GM12873 (cell line): ENCODE data around the gene NDUFA6.

ENCODE experiments used
- TF ChIP-seq, protein P1 (sequence below): IDR thresholded peaks from 2 replicates; pipeline ENCODE4 v1.5.1; 2012; ENCODE audit warnings: low read depth, mild to moderate bottlenecking, moderate library complexity, low read length, control low read depth; ENCODE audit not compliant: insufficient read depth; ENCODE audit errors: missing control alignments

NDUFA6 gene

DNA sequence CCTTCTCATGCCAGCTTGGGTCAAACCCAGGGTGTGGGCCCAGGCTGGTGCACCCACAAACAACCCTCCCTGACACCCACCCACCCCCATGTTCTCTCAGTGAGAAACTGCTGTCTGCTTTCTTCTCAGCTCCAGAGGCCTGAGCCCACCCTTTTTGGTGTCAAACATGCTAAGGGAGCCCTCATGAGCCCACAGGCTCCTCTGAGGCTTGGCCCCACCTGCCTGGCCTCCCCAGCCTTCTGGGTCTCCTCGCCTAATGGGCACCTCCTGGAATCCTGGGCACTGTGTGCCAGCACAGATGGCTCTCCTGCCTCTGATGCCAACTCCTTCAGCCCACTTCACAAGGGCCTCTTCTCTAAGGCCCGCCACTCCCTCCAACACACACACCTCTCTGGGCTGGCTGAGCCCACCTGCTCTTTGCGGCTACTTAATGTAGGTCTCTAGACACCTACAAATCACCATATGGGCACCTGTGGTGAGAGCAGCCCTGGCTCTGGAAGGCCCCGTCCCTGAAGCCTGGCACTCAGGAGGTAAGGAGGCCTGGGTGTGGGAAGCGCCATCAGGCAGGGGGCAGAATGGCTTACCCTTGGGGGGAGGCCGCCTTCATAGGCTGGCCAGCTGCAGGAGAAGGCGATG lies 24.3 kb downstream of the NDUFA6 start:
- TF ChIP-seq, protein P1, sequence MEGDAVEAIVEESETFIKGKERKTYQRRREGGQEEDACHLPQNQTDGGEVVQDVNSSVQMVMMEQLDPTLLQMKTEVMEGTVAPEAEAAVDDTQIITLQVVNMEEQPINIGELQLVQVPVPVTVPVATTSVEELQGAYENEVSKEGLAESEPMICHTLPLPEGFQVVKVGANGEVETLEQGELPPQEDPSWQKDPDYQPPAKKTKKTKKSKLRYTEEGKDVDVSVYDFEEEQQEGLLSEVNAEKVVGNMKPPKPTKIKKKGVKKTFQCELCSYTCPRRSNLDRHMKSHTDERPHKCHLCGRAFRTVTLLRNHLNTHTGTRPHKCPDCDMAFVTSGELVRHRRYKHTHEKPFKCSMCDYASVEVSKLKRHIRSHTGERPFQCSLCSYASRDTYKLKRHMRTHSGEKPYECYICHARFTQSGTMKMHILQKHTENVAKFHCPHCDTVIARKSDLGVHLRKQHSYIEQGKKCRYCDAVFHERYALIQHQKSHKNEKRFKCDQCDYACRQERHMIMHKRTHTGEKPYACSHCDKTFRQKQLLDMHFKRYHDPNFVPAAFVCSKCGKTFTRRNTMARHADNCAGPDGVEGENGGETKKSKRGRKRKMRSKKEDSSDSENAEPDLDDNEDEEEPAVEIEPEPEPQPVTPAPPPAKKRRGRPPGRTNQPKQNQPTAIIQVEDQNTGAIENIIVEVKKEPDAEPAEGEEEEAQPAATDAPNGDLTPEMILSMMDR = no peak

DNA sequence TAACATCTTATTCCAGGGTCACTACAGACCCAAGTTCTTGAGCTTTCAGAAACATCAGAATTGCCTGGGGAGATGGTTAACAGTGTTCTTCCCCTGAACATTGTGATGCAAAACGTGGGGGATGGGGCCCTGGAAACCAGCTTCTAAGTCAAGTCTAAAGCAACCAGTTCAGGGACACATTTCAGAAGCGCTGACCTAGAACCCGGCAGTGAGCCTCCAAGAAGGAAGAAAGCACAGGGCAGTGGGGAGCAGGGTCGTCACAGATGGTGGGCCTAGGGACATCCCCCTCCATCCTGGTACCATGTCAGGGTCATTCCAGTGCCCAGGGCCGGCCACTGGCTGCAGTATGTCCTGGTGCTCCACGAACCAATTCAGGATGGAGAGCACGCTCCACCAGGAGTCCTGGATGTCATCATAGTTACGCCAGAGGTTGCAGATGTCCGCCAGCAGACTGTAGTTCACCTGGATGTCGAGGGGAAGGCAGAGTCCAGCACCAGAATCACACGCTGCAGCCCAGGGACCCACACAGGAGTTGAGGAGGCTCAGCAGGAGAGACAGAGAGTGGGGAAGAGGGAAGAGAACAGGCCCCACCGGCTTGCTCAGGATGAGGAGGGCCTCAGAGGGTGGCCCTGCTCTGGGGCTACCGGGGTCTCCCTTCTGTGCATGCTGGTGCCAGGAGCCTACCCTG lies 25.0 kb downstream of the NDUFA6 start:
- TF ChIP-seq, protein P1 = no peak

DNA sequence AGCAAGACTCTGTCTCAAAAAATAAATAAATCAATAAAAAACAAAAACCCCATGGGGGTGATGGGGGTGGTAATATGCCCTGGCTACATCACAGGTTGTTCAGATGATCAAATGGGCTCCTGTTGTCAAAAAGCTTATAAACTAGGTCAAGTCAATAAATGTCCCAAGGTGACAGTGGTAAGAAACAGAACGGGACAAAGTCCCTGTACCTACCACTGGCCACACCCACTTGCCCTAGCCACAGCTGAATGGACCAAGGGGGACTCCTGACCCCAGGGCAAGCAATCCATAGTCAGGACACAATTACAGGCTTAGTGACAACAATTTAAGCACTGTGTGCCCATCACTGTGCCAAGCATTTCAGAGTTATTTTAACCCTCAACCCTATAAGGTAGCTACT lies 25.9 kb downstream of the NDUFA6 start:
- TF ChIP-seq, protein P1 = no peak

DNA sequence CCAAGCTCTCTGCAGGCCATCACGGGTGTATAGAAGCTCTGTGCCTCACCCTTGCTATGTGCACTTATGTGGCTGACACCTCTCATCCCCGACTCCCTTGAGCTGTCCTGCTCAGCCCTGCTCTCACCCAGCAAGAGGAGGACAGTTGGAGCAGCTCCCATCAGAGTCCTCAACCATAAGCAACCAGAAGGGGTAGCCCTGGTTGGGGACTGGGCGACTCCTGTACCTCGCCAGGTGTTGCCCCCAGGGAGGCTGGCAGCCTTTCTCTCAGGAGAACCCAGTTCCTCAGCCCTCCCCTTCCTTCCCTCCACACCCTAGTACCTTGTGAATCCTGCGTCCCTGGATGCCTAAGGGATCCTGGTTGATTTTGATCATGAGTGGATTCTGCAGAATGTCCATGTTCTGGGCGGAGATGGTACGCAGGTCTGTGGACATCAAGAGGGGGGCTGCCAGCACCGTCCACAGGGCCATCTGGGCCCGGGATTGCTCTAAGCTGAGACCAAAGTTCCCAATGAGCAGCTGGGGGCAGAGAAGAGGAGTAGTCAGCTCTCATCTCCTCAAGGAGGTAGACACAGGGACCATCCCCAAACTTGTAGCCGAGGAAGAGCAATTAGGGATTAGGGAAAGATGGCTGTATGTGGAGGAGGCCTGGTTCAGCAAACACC lies 27.9 kb downstream of the NDUFA6 start:
- TF ChIP-seq, protein P1 = no peak

DNA sequence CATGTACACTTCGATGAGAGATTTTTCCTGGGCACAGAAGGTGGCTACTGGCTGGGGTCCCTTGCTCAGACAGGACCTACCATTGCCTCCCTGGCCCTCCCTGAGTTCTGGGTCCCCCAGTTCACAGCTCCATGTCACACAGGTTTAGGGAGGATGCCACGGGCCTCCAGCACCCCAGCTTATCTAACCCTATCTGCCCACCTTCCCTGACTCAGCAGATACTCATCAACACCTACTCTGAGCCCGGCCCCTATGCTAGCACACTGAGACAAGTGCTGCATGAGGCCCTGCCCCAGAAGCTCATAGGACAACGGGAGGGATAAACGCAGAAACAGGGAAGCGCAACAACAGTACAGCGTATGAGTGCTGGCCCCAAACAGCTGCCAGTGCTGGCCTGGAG lies 29.5 kb downstream of the NDUFA6 start:
- TF ChIP-seq, protein P1 = no peak

DNA sequence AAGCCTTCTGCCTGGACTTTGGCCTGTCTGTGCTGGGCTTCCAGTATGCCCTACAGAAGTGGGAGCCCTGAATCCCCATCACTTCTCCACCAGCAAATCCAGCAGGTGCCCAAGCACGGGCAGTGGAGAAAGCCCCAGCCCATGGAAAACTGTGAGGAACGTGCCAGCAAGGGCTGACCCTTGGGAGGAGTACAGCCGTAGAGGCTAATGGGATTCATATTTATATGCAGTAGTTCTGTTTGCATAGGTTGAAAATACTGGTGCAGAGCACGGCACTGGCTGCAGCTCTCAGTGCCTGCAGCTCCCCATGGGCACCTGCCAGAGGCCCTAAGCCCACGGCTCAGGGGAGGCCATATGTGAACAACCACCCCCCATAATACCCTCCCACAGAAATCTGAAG lies 30.1 kb downstream of the NDUFA6 start:
- TF ChIP-seq, protein P1 = no peak

DNA sequence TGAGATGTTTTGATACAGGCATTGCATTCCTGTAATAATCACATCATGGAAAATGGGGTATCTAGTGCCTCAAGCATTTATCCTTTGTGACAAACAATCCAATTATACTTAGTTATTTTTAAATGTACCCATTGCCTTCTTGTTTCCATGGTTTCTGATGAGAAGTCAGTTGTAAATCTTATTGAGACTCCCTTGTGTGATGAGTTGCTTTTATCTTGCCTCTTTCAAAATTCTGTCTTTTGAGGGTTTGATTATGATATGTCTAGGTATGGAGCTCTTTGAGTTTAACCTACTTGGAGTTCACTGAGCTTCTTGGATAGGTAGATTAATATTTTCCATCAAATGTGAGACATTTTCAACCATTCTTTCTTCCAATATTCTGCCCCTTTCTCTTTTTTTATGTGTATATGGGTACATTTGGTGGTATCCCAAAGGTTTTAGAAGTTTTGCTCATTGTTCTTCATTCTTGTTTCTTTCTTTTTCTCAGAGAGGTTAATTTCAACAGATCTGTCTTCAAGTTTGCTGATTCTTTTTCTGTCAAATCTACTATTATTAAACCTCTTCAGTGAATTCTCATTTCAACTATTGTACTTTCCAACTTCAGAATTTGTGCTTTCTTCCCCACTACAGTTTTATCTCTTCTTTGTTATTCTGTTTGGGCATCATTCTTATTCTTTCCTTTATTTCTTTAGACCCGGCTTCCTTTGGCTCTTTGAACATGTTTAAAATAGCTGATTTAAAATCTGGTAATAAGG lies 33.6 kb downstream of the NDUFA6 start:
- TF ChIP-seq, protein P1 = no peak
